ENCODE measurements around the gene SIN3A.

DNA sequence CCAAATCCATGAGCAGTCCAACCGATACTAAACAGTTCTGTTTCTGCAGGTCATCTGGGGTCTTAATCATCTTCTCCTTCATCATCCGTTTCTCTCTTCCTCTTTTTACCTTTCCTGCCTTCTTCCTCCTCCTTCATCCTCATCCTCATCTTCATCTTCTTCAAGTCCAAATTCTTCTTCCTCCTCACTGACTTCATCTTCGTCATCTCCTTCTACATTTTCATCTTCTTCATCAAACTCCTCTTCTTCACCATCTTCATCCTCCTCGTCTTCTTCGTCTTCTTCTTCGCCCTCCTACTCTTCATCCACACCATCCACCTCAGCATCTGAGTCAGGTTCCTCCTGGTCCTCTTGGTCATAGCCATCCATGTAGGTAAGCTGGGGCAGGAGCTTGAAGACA is 129.8 kb downstream of the SIN3A start:
- TF ChIP-seq, protein P1, sequence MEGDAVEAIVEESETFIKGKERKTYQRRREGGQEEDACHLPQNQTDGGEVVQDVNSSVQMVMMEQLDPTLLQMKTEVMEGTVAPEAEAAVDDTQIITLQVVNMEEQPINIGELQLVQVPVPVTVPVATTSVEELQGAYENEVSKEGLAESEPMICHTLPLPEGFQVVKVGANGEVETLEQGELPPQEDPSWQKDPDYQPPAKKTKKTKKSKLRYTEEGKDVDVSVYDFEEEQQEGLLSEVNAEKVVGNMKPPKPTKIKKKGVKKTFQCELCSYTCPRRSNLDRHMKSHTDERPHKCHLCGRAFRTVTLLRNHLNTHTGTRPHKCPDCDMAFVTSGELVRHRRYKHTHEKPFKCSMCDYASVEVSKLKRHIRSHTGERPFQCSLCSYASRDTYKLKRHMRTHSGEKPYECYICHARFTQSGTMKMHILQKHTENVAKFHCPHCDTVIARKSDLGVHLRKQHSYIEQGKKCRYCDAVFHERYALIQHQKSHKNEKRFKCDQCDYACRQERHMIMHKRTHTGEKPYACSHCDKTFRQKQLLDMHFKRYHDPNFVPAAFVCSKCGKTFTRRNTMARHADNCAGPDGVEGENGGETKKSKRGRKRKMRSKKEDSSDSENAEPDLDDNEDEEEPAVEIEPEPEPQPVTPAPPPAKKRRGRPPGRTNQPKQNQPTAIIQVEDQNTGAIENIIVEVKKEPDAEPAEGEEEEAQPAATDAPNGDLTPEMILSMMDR (conservative IDR thresholded peaks at IDR 0.05 in 1 of 2, IDR thresholded peaks at IDR 0.05 in 1 of 2; ENCODE audit: low read depth in 1 of 2, low read length in 2 of 2): no peak
- no peak for TF ChIP-seq EZH2 (IDR thresholded peaks at IDR 0.05; ENCODE audit: low read length, missing control alignments)
